Fibroblast of the conjunctiva (primary cell): ENCODE data around the gene ADGRV1.
"Not testable (repeated sequence)": the region's sequence is repeated elsewhere in the genome, so short reads cannot be mapped to it uniquely, and the experiment has no call there.

ENCODE experiments used
- DNase-seq: peaks from one replicate; pipeline ENCODE4 v3.0.0-alpha.2; 2010; ENCODE audit warnings: low read depth

ADGRV1 gene

GRCh38 chr5:90746119-90746518, 187.5 kb downstream of the ADGRV1 start:
- DNase-seq, result no peak

- DNase-seq, result no peak
These were observed 188.6 kb downstream of the ADGRV1 start for GRCh38 chr5:90747175-90747574.

- no peak for DNase-seq
These were observed 189.1 kb downstream of the ADGRV1 start for GRCh38 chr5:90747693-90748092.

DNA sequence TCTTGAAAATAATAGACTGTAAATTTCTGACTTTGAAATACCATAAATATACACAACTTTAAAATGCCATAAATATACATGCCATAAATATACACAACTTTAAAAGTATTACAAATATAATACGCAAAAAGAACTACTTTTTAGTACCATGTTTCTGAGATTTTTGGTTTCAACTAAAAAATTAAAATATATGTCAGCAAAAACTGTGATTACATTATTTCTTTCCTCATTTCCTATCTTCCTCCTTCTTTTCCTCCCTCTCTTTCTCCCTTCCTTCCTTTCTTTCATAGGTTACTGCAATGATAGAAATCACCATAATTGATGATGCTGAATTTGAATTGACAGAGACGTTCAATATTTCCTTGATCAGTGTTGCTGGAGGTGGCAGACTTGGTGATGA, 200.5 kb downstream of the ADGRV1 start:
- DNase-seq, result no peak

DNA sequence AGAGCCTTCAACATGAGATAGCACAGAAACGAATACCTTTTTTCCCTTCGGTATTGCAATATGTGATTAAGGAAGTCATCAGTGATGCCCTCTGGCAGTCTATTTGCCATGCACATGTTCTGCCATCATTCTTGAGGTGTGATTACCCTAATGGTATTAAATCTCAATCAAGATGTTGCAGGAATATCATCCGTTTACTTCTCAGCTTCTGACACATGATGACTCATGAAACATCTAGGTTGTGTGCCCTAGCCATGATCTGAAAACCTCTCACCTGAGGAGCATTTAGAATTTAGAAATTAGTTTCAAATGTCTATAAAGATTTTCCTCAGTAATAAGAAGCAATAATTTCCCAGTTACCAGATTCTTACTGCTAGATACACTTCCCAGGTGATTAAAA, 209.1 kb downstream of the ADGRV1 start:
- DNase-seq, result no peak

GRCh38 chr5:90770006-90770541, 211.5 kb downstream of the ADGRV1 start:
- not testable (repeated sequence) for DNase-seq

DNA sequence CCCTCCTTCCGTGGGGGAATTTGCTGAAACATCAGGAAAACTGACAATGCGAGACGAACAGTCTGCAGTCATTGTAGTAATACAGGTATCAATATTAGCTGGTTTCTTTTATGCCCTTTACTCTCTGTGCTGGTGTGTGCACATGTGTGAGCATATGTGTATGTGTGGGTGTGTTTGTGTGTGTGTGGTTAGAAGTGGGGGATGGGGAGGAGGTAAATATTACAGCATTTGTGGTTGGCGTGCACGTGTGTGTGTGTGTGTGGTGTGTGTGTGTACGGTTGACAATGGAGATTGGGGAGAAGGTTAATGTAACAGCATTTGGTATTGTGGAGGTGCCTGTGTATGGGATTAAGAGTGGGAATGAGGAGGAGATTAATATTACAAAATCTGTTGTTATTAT, 219.4 kb downstream of the ADGRV1 start:
- DNase-seq, result no peak

DNA sequence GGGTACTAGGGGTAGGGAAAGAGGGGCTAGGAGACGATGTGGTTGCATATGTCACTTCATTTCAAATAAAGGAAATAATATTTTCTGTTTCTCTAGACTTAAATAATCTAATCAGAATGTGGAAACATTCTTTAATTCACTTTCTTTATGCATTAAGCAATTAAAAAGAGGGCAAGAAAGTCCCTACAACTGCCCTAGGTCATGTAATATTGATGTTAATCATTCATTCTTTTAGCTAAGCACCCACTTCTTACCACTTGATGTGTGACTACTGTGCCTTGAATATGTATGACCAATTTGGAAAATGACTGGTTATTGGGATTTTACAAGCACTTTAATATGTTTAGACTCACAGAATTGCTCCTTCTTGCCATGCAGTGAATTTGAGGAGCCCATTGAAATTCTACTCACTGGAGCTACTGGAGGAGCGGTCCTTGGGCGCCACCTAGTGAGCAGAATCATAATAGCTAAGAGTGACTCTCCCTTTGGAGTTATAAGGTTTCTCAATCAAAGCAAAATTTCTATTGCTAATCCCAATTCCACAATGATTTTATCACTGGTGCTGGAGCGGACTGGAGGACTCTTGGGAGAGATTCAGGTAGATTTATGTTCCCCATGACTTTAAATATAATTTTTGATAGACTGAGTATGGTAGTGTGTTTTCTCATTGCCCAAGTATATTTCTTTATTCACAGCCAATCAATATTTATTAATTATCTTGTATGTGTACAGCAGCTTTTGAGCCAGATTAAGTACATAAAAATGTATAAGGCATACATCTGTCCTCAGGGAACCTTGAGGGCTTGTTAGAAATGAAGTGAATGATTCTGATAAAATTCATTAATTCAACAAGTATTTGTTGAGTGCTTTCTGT, 225.1 kb downstream of the ADGRV1 start:
- DNase-seq, result peak; percentile 47

GRCh38 chr5:90786756-90787155, 228.2 kb downstream of the ADGRV1 start:
- no peak for DNase-seq

GRCh38 chr5:90792725-90793124, 234.1 kb downstream of the ADGRV1 start:
- no peak for DNase-seq

- DNase-seq, result no peak
These were observed 234.6 kb downstream of the ADGRV1 start for GRCh38 chr5:90793183-90793582.

GRCh38 chr5:90796919-90797318, 238.3 kb downstream of the ADGRV1 start:
- not testable (repeated sequence) for DNase-seq

GRCh38 chr5:90800082-90800481, 241.5 kb downstream of the ADGRV1 start:
- not testable (repeated sequence) for DNase-seq

DNA sequence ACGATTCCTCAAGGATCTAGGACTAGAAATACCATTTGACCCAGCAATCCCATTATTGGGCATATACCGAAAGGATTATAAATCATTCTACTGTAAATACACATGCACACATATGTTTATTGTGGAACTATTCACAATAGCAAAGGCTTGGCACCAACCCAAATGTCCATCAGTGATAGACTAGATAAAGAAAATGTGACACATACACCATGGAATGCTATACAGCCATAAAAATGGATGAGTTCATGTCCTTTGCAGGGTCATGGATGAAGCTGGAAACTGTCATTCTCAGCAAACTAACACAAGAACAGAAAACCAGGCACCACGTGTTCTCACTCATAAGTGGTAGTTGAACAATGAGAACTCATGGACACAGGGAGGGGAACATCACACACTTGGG, 241.9 kb downstream of the ADGRV1 start:
- DNase-seq, result not testable (repeated sequence)

DNA sequence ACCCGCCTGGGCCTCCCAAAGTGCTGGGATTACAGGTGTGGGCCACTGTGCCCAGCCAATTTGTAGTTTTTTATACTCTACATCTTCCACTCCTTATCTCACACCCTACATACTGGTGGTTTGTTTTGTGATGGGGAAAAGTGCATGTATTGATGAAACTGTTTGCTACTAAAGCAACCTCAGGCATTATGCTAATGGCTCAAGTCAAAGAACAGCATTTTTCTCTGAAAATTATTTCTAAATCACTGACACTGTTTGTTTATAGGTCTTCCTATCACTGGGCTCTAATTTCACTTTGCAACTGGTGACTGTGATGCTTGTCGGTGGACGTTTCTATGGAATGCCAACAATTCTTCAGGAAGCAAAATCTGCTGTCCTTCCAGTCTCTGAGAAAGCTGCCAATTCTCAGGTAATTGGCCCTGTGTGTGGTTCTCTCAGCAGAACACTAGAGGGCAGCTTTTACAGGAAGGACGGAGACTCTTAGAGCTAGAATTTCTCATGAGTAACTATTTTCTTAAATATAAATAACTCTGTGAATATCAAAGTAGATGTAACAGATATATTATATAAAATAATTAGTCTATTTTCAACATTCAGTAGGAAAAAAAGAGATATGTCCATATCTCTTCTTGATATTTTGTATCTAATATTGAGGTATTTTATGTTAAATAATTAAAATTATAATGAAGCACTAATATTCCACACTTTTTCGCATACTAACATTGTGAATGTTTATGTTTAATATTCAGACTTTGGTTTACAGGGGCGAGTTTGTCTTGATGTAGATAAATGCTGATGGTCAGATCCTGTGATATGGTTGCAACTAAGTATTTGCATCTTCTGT, 244.1 kb downstream of the ADGRV1 start:
- peak; percentile 2 for DNase-seq

GRCh38 chr5:90803381-90803780, 244.8 kb downstream of the ADGRV1 start:
- no peak for DNase-seq

DNA sequence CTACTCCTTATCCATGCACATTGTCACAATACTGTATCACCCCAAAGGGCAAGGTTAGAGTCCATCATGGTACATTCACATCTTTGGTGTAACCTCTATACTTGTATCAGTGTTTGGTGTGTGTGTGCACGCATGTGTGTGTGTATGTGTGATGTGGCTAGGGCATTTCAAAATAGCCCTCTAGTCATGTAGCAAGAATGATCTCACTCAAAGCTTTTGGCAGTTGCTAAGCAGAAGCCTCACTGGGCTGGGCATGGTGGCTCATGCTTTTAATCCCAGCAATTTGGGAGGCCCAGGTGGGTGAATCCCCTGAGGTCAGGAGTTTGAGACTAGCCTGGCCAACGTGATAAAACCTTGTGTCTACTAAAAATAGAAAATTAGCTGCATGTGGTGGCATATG, 245.3 kb downstream of the ADGRV1 start:
- DNase-seq, result no peak

DNA sequence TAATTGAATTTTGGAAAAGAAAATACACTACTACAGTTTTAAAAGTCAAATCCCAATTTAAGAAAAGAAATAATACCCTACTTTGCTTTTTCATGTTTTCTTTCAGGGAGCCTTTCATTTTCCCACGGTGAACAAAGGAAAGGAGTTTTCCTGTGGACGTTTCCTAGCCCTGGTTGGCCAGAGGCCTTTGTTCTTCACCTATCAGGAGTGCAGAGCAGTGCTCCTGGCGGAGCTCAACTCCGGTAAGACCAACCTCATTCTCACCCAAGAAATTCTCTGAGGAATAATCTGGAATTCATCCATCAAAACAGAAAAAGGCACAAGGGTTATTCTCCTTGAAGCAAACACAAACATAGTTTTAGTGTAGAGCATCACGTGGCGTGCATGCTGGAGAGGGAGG, 248.9 kb downstream of the ADGRV1 start:
- DNase-seq, result no peak

- DNase-seq, result no peak
These were observed 250.9 kb downstream of the ADGRV1 start for GRCh38 chr5:90809311-90810056.

- DNase-seq, result no peak
These were observed 251.6 kb downstream of the ADGRV1 start for GRCh38 chr5:90810211-90810610.

GRCh38 chr5:90813392-90813791, 254.8 kb downstream of the ADGRV1 start:
- DNase-seq, result no peak

DNA sequence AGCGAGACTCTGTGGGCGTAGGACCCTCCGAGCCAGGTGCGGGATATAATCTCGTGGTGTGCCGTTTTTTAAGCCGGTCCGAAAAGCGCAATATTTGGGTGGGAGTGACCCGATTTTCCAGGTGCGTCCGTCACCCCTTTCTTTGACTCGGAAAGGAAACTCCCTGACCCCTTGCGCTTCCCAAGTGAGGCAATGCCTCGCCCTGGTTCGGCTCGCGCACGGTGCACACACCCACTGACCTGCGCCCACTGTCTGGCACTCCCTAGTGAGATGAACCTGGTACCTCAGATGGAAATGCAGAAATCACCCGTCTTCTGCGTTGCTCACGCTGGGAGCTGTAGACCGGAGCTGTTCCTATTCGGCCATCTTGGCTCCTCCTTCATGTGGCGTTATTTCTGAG, 263.5 kb downstream of the ADGRV1 start:
- DNase-seq, result not testable (repeated sequence)
